HG03565 (cell line): Measurements from ENCODE around the gene ZFP90.
A peak's percentile ranks its signal among the peaks of the same experiment; 100 is the strongest.
"Not testable (repeated sequence)": the region's sequence is repeated elsewhere in the genome, so short reads cannot be mapped to it uniquely, and the experiment has no call there.

Experiments used
- ATAC-seq: cut with Tn5 transposase; IDR thresholded peaks from one replicate; pipeline ENCODE4 v1.9.1; 2021; ENCODE audit warnings: mild to moderate bottlenecking, moderate library complexity; ENCODE audit not compliant: unreplicated experiment

ZFP90 gene

GRCh38 chr16:68517606-68518166 is 21.4 kb upstream of the ZFP90 start:
- ATAC-seq = no peak

- no peak for ATAC-seq
Observed at GRCh38 chr16:68519225-68519745, 19.8 kb upstream of the ZFP90 start.

- ATAC-seq = peak; percentile 65
Observed at GRCh38 chr16:68520649-68521086, 18.4 kb upstream of the ZFP90 start.

GRCh38 chr16:68524069-68524820 is 14.8 kb upstream of the ZFP90 start:
- ATAC-seq = no peak

GRCh38 chr16:68526143-68526781 is 12.8 kb upstream of the ZFP90 start:
- no peak for ATAC-seq

GRCh38 chr16:68526782-68527145 is 12.3 kb upstream of the ZFP90 start:
- ATAC-seq = no peak

- ATAC-seq = no peak
Observed at GRCh38 chr16:68528233-68528632, 10.9 kb upstream of the ZFP90 start.

- ATAC-seq = peak; percentile 84
Observed at GRCh38 chr16:68528686-68529379, 10.3 kb upstream of the ZFP90 start.

GRCh38 chr16:68529608-68529930 is 9.5 kb upstream of the ZFP90 start:
- no peak for ATAC-seq

- peak; percentile 54 for ATAC-seq
Observed at GRCh38 chr16:68529931-68530701, 9.0 kb upstream of the ZFP90 start.

GRCh38 chr16:68533937-68534336 is 5.2 kb upstream of the ZFP90 start:
- ATAC-seq = no peak

- ATAC-seq = no peak
Observed at GRCh38 chr16:68535331-68535730, 3.8 kb upstream of the ZFP90 start.

- no peak for ATAC-seq
Observed at GRCh38 chr16:68539711-68540239, 684 bp downstream of the ZFP90 start.

GRCh38 chr16:68548947-68549346 is 9.9 kb downstream of the ZFP90 start:
- ATAC-seq = no peak

- ATAC-seq = no peak
Observed at GRCh38 chr16:68553186-68553585, 14.1 kb downstream of the ZFP90 start.

- ATAC-seq = not testable (repeated sequence)
Observed at GRCh38 chr16:68560341-68560740, 21.2 kb downstream of the ZFP90 start.

- no peak for ATAC-seq
Observed at GRCh38 chr16:68563631-68564381, 24.7 kb downstream of the ZFP90 start.

- ATAC-seq = no peak
Observed at GRCh38 chr16:68564382-68564985, 25.4 kb downstream of the ZFP90 start.

- ATAC-seq = no peak
Observed at GRCh38 chr16:68574479-68574878, 35.4 kb downstream of the ZFP90 start.
